Vagina (tissue), 2 donors: ENCODE data around the gene LRIT1. TPM values are rescaled to one million over a fixed set of nuclear protein-coding genes. Genes with fewer than 3 reads are reported as not detected.

ENCODE experiments used
- DNase-seq, 2 donors: peaks; one replicate each; pipeline ENCODE4 v3.0.0-alpha.2; 2017; ENCODE audit errors: extremely low spot score in 2 of 2
- H3K27ac ChIP-seq: fragments of 200-600 bp; sonication (generic); one replicate; pipeline ENCODE4 v1.5.1; 2019
- H3K27me3 ChIP-seq: fragments of 200-600 bp; sonication (generic); one replicate; pipeline ENCODE4 v1.5.1; 2019
- H3K36me3 ChIP-seq, 2 donors: fragments of 200-600 bp; sonication (generic); one replicate each; pipeline ENCODE4 v1.5.1; 2017 to 2019
- H3K4me1 ChIP-seq: fragments of 200-600 bp; sonication (generic); one replicate; pipeline ENCODE4 v1.5.1; 2019
- H3K4me3 ChIP-seq, 2 donors: fragments of 200-600 bp; sonication (generic); 1 replicate in 1 of 2; 2 replicates in 1 of 2; pipeline ENCODE4 v1.5.1; 2016 to 2019
- H3K9me3 ChIP-seq: fragments of 200-600 bp; sonication (generic); one replicate; pipeline ENCODE4 v1.5.1; 2019
- CTCF ChIP-seq, 3 experiments: fragments of 450-650 bp in 2 of 3; fragments of 200-600 bp in 1 of 3; sonication (generic) in 1 of 3; IDR thresholded peaks; one replicate each; pipeline ENCODE4 v1.5.1; 2017 to 2019; ENCODE audit warnings: antibody characterized with exemption in 3 of 3, mild to moderate bottlenecking in 2 of 3, moderate library complexity in 2 of 3
- POLR2A ChIP-seq, 2 donors: fragments of 450-650 bp; IDR thresholded peaks; one replicate each; pipeline ENCODE4 v1.6.1; 2017; ENCODE audit warnings: antibody characterized with exemption in 2 of 2, mild to moderate bottlenecking in 2 of 2, moderate library complexity in 2 of 2
- POLR2AphosphoS5 ChIP-seq, 2 donors: sonication (generic); formaldehyde crosslinking; IDR thresholded peaks; one replicate each; pipeline ENCODE4 v1.9.0; 2017; ENCODE audit warnings: antibody characterized with exemption in 2 of 2, mild to moderate bottlenecking in 2 of 2, low read depth in 1 of 2; ENCODE audit not compliant: insufficient read depth in 1 of 2
- intact Hi-C: fragments of 100-400 bp; cut with DNase I; formaldehyde crosslinking; loops from one replicate; pipeline ENCODE4 v1.15.1; 2023
- total RNA-seq: library from RNA; depleted of rRNA; stranded (reverse); fragments of >200 nt; gene quantifications from one replicate; pipeline ENCODE4 v1.2.3, GENCODE V29; 2016

Gene LRIT1
- total RNA-seq, 1 donor from 2014 or later = not detected

GRCh38 chr10:84197643-84198042 lies 43.7 kb downstream of the LRIT1 start:
- no peak for TF ChIP-seq POLR2AphosphoS5 (IDR thresholded peaks at IDR 0.05; ENCODE audit: insufficient read depth in 1 of 2, low read depth in 1 of 2)
- TF ChIP-seq POLR2A (IDR thresholded peaks at IDR 0.05) = no peak
- no peak for TF ChIP-seq CTCF (IDR thresholded peaks at IDR 0.05)
- no peaks in the 10 kb centered on the region for H3K27me3 ChIP-seq
- H3K9me3 ChIP-seq = no peaks in the 10 kb centered on the region
- intact Hi-C loops = no loop called here
- no peak for DNase-seq
- no peak overlapping the region for H3K4me3 ChIP-seq
- no peaks in the 10 kb centered on the region for H3K36me3 ChIP-seq
- H3K4me1 ChIP-seq = peaks cover 16% of the 10 kb centered on the region
- H3K27ac ChIP-seq = no peak overlapping the region

- no peak for TF ChIP-seq CTCF (IDR thresholded peaks at IDR 0.05)
- TF ChIP-seq POLR2AphosphoS5 (IDR thresholded peaks at IDR 0.05; ENCODE audit: insufficient read depth in 1 of 2, low read depth in 1 of 2) = no peak
- TF ChIP-seq POLR2A (IDR thresholded peaks at IDR 0.05) = no peak
- no peak overlapping the region for H3K27ac ChIP-seq
- H3K4me1 ChIP-seq = peaks cover 16% of the 10 kb centered on the region
- intact Hi-C loops = no loop called here
- no peaks in the 10 kb centered on the region for H3K27me3 ChIP-seq
- no peaks in the 10 kb centered on the region for H3K36me3 ChIP-seq
- H3K9me3 ChIP-seq = no peaks in the 10 kb centered on the region
- DNase-seq = no peak
- no peak overlapping the region for H3K4me3 ChIP-seq
Measured at GRCh38 chr10:84196941-84197340, 44.4 kb downstream of the LRIT1 start.

DNA sequence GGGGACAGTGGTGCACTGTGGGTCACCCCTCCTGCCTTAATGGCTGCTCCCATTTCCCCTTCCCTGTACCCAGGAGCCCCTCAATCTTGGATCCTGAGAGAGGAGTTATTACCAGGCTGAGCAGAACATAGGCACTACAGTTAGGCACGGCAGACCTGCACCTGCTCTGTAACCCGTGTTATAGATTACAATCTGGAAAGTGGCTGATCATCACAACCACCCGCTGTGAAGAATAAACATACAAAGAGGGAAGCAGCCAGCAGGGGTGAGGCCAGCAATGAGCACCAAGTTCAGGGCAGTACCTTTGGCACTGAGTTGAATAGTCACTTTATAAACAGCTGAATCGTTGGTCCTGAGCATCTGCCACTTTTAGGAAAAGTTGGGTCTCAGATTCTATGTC lies 45.3 kb downstream of the LRIT1 start:
- intact Hi-C loops = no loop called here

GRCh38 chr10:84195044-84195830 lies 46.1 kb downstream of the LRIT1 start:
- H3K9me3 ChIP-seq = no peaks in the 10 kb centered on the region
- H3K4me1 ChIP-seq = peaks cover 16% of the 10 kb centered on the region
- TF ChIP-seq POLR2AphosphoS5 (IDR thresholded peaks at IDR 0.05; ENCODE audit: insufficient read depth in 1 of 2, low read depth in 1 of 2) (no peak), POLR2A (IDR thresholded peaks at IDR 0.05) (no peak), CTCF (IDR thresholded peaks at IDR 0.05) (no peak)
- H3K27me3 ChIP-seq = no peaks in the 10 kb centered on the region
- intact Hi-C loops = no loop called here
- H3K4me3 ChIP-seq = peak overlapping the region; percentile 42 to 43
- DNase-seq = no peak
- no peak overlapping the region for H3K27ac ChIP-seq
- no peaks in the 10 kb centered on the region for H3K36me3 ChIP-seq

More for the DNA sequence above, 45.3 kb downstream of the LRIT1 start:
- peaks cover 16% of the 10 kb centered on the region for H3K4me1 ChIP-seq
- H3K27ac ChIP-seq = no peak overlapping the region
- H3K9me3 ChIP-seq = no peaks in the 10 kb centered on the region
- no peaks in the 10 kb centered on the region for H3K27me3 ChIP-seq
- DNase-seq = no peak
- H3K36me3 ChIP-seq = no peaks in the 10 kb centered on the region
- TF ChIP-seq POLR2A (IDR thresholded peaks at IDR 0.05) (no peak), POLR2AphosphoS5 (IDR thresholded peaks at IDR 0.05; ENCODE audit: insufficient read depth in 1 of 2, low read depth in 1 of 2) (no peak), CTCF (IDR thresholded peaks at IDR 0.05) (no peak)
- H3K4me3 ChIP-seq = no peak overlapping the region

- intact Hi-C loops = no loop called here
- H3K27ac ChIP-seq = no peak within 1 kb of the TSS
- no peaks in the 10 kb centered on the region for H3K9me3 ChIP-seq
- H3K27me3 ChIP-seq = no peaks in the 10 kb centered on the region
- DNase-seq = no peak
- H3K4me1 ChIP-seq = peaks cover 16% of the 10 kb centered on the region
- H3K4me3 ChIP-seq = peak within 1 kb of the TSS; percentile 42 to 43
- TF ChIP-seq POLR2AphosphoS5 (IDR thresholded peaks at IDR 0.05; ENCODE audit: insufficient read depth in 1 of 2, low read depth in 1 of 2) (no peak), CTCF (IDR thresholded peaks at IDR 0.05) (no peak), POLR2A (IDR thresholded peaks at IDR 0.05) (no peak)
- H3K36me3 ChIP-seq = no peaks in the 10 kb centered on the region
Measured at GRCh38 chr10:84194424-84195043, 46.8 kb downstream of the LRIT1 start, which contains the start of gene CDHR1. TSS of gene CDHR1 (plus strand) at chr10:84194537. CDS start at chr10:84194761, 224 bp downstream.
